ENCODE measurements around the gene SDC3. TPM values are rescaled to one million over a fixed set of nuclear protein-coding genes. Genes with fewer than 3 reads are reported as not detected.

The SDC3 gene
- total and polyA plus RNA-seq, 10 of the 15 experiments (the other 5 are each of a cell fraction or from before 2014, with no cell fraction given) = under 0.01 to 0.46 (median 0.07) TPM; not detected in 2

GRCh38 chr1:30908316-30908695, 252 bp downstream of the SDC3 start (continued):
- TF ChIP-seq REST (IDR thresholded peaks at IDR 0.05; ENCODE audit: low read depth, low read length) (no peak), USF2 (IDR thresholded peaks at IDR 0.05; ENCODE audit: borderline replicate concordance, low read depth, low read length) (no peak), RB1 (IDR thresholded peaks at IDR 0.05; ENCODE audit: borderline replicate concordance) (no peak), BCL11A (IDR thresholded peaks at IDR 0.05; ENCODE audit: low read depth, low read length) (no peak), ZNF274 (IDR thresholded peaks at IDR 0.05; ENCODE audit: insufficient read depth, insufficient read length) (no peak)

GRCh38 chr1:30907481-30908315, 860 bp downstream of the SDC3 start:
- ChIA-PET POLR2A (no interaction called here), RAD21 (ENCODE audit: unreplicated experiment) (interaction anchor here (0.6 kb wide), 1 partner anchor 124 kb away, joined by 3 read pairs; no protein-coding TSS in a partner anchor), CTCF (interaction anchor here (1.0 kb wide), 1 partner anchor 128 kb away, joined by 3 read pairs; no protein-coding TSS in a partner anchor)

More at GRCh38 chr1:30907481-30908315, 860 bp downstream of the SDC3 start:
- FAIRE-seq (no peak), DNase-seq (ENCODE audit: low read depth, low spot score) (no peak), ATAC-seq (no peak)
- H3K9me3 ChIP-seq (replicated peaks; ENCODE audit: control insufficient read depth, insufficient read depth, low read length) = no peaks in the 10 kb centered on the region
- H3K4me1 ChIP-seq (ENCODE audit: control insufficient read depth, insufficient read depth, low read length) = no peaks in the 10 kb centered on the region
- no TSS peak for BruUV-seq (replicated peaks)
- in situ Hi-C loops (cut with MboI) (no loop called here), intact Hi-C loops (cut with micrococcal nuclease; ENCODE audit: unreplicated experiment) (no loop called here)
- H2AFZ ChIP-seq (ENCODE audit: control insufficient read depth, low read depth, low read length) = no peak overlapping the region
- H3K4me3 ChIP-seq = no peak overlapping the region
- TF ChIP-seq SUZ12 (IDR thresholded peaks at IDR 0.05; ENCODE audit: unreplicated experiment) = peak; percentile 56
- peak in 1 of 2 experiments; percentile 40; a peak in 1 of 3 replicates for TF ChIP-seq EGR1 (IDR thresholded peaks at IDR 0.05; ENCODE audit: borderline replicate concordance in 1 of 2, low read depth in 2 of 2, low read length in 2 of 2)
- TF ChIP-seq BMI1 (IDR thresholded peaks at IDR 0.05; ENCODE audit: borderline replicate concordance) = no peak
- peaks cover 16% of the 10 kb centered on the region in 2 experiments for H3K27me3 ChIP-seq (replicated peaks in 1 of 2; ENCODE audit: control insufficient read depth in 2 of 2, insufficient read depth in 2 of 2, low read length in 1 of 2)
- no peak overlapping the region for H3K4me2 ChIP-seq (ENCODE audit: control insufficient read depth, insufficient read depth)
- H3K27ac ChIP-seq (ENCODE audit: control insufficient read depth, insufficient read depth) = no peak overlapping the region
- SMC1A ChIA-PET (ENCODE audit: uncharacterized antibody, unreplicated experiment) = no interaction called here
- H3K9ac ChIP-seq (ENCODE audit: control insufficient read depth, insufficient read depth, low read length) = no peak overlapping the region
- 3% methylated on average over 36 of the region's 47 CpGs for WGBS (ENCODE audit: insufficient coverage, insufficient replicate concordance, low lambda C conversion rate, missing lambda C conversion rate)
- H3K79me2 ChIP-seq (ENCODE audit: control insufficient read depth, insufficient read depth, low read length) = no peaks in the 10 kb centered on the region
- no peaks in the 10 kb centered on the region for H4K20me1 ChIP-seq (ENCODE audit: control insufficient read depth, insufficient read depth)
- H3K36me3 ChIP-seq (ENCODE audit: control insufficient read depth in 2 of 2, insufficient read depth in 2 of 2, low read length in 1 of 2) = no peaks in the 10 kb centered on the region
